Germinal center (tissue), 1 donor: ENCODE results near the gene HOXA13.

Source experiments
- DNase-seq: peaks from one replicate; pipeline ENCODE4 v3.0.0; 2012; ENCODE audit warnings: mixed read lengths, low spot score

HOXA13 gene

GRCh38 chr7:27148031-27148755 is 51.7 kb downstream of the HOXA13 start:
- DNase-seq = no peak

- no peak for DNase-seq
Measured at GRCh38 chr7:27147199-27148030, 52.5 kb downstream of the HOXA13 start, which contains the start of gene HOXA6. TSS of gene HOXA6 (minus strand) at chr7:27147774. CDS start at chr7:27147749, 25 bp downstream.

- DNase-seq = no peak
Measured at GRCh38 chr7:27146491-27147198, 53.2 kb downstream of the HOXA13 start.

GRCh38 chr7:27145914-27146412 is 53.9 kb downstream of the HOXA13 start:
- no peak for DNase-seq

GRCh38 chr7:27145165-27145913 is 54.6 kb downstream of the HOXA13 start:
- no peak for DNase-seq

DNA sequence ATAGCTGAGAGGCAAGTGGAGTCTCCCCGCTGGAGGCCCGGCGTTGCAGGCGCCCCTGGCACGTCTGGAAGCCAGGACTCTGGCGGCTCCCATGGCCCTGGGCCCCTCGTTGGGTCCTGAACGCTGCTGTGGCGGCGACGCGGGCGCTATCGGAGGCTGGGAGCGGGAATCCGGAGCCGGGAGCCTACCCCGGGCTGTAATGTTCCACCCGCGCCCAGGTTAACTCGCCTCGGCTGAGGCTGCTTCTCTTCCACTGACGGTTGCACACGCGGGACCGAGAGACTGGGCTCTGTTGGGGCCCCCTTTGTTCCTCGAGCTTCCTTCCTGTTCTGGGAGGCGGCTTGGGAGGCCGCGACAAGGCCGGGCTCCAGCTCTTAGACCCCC is 55.1 kb downstream of the HOXA13 start:
- DNase-seq = no peak
